ENCODE data around the gene NYAP1.
"Not testable (repeated sequence)": the region's sequence is repeated elsewhere in the genome, so short reads cannot be mapped to it uniquely, and the experiment has no call there.

The NYAP1 gene

DNA sequence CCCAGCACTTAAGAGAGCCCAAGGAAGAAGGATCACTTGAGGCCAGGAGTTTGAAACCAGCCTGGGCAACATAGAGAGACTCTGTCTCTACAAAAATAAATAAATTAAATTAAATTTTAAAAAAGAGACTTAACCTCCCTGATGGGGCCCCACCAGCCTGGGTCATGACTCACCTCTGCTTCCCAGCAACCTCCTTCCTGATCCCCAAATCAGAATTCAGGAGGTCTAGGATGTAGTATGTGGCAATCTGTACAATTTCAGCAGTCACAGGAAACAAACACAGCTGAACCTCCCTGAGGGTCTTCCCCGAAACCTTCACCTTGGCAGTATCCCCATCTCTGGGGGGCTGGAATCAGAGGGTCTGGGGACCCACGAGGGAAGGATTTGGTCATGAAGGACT lies 37.7 kb upstream of the NYAP1 start:
- Histone ChIP-seq H3K27me3 (no peaks in the 10 kb centered on the region), H3K27ac (no peak overlapping the region), H3K9me3 (no peaks in the 10 kb centered on the region), H3K4me3 (no peak overlapping the region), H3K36me3 (no peaks in the 10 kb centered on the region), H3K4me1 (peaks cover 0 to 12% (median 7%) of the 10 kb centered on the region in 4 donors)
- TF ChIP-seq, protein P1, sequence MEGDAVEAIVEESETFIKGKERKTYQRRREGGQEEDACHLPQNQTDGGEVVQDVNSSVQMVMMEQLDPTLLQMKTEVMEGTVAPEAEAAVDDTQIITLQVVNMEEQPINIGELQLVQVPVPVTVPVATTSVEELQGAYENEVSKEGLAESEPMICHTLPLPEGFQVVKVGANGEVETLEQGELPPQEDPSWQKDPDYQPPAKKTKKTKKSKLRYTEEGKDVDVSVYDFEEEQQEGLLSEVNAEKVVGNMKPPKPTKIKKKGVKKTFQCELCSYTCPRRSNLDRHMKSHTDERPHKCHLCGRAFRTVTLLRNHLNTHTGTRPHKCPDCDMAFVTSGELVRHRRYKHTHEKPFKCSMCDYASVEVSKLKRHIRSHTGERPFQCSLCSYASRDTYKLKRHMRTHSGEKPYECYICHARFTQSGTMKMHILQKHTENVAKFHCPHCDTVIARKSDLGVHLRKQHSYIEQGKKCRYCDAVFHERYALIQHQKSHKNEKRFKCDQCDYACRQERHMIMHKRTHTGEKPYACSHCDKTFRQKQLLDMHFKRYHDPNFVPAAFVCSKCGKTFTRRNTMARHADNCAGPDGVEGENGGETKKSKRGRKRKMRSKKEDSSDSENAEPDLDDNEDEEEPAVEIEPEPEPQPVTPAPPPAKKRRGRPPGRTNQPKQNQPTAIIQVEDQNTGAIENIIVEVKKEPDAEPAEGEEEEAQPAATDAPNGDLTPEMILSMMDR (IDR thresholded peaks at IDR 0.05): no peak
- intact Hi-C loops (cut with DNase I; ENCODE audit: low total_unique reads): no loop called here
- no peak for DNase-seq

DNA sequence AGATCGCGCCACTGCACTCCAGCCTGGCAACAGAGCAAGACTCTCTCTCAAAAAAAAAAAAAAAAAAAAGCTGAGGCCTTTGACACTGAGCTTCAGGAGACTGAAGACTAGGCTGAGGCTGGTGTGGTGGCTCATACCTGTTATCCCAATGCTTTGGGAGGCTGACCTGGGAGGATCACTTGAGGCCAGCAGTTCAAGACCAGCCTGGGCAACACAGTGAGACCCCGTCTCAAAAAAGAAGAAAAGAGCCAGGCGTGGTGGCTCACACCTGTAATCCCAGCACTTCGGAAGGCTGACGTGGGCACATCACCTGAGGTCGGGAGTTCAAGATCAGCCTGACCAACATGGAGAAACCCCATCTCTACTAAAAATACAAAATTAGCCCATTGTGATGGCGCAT lies 36.4 kb upstream of the NYAP1 start:
- H3K36me3 ChIP-seq; H3K4me3 ChIP-seq; H3K27me3 ChIP-seq; H3K9me3 ChIP-seq; H3K27ac ChIP-seq; intact Hi-C loops (cut with DNase I; ENCODE audit: low total_unique reads); DNase-seq: not testable (repeated sequence)
- H3K4me1 ChIP-seq: peaks cover 0 to 12% (median 7%) of the 10 kb centered on the region in 4 donors

DNA sequence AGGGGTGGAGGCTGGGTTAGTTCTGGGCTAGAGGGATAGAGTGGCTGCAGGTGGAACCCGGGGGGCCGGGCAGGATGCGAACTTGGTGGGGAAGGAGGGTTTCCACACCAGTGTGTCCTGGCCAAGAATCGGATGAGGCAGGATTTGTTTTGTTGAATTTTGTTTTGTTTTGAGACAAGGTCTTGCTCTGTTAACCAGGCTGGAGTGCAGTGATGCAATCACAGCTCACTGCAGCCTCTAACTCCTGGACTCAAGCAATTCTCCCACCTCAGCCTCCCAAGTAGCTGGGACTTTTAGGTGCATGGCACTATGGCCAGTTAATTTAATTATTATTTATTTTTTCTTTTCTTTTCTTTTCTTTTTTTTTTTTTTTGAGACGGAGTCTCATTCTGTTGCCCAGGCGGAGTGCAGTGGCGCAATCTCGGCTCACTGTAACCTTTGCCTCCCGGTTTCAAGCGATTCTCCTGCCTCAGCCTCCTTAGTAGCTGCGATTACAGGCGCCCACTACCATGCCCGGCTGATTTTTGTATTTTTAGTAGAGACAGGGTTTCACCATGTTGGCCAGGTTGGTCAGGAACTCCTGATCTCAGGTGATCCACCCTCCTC lies 34.4 kb upstream of the NYAP1 start:
- no peak overlapping the region for H3K27ac ChIP-seq
- no peak overlapping the region for H3K4me3 ChIP-seq
- no peaks in the 10 kb centered on the region for H3K36me3 ChIP-seq
- H3K27me3 ChIP-seq: no peaks in the 10 kb centered on the region
- no peaks in the 10 kb centered on the region for H3K9me3 ChIP-seq
- no peak for DNase-seq
- peaks cover 0 to 12% (median 7%) of the 10 kb centered on the region in 4 donors for H3K4me1 ChIP-seq
- intact Hi-C loops (cut with DNase I; ENCODE audit: low total_unique reads): no loop called here
- TF ChIP-seq, protein P1 (IDR thresholded peaks at IDR 0.05): no peak

DNA sequence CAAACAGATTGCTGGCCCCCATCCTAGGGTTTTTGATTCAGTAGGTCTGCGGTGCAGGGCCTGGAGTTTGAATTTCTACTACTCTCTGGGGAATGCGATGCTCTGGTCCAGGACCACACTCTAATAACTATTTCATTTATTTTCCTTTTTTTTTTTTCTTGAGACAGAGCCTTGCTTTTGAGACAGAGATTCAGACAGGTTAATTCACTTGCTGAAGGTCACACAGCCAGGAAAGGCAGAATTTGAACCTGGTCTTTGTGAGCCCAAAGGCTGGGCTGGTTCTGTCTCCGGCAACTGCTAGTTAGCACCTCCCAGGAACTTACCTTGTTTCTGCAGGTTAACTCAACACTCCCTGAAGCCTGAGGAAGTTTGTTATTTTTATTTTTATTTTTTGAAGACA lies 31.2 kb upstream of the NYAP1 start:
- intact Hi-C loops (cut with DNase I; ENCODE audit: low total_unique reads): no loop called here
- H3K36me3 ChIP-seq: peaks cover 0 to 5% (median 0%) of the 10 kb centered on the region in 3 donors
- TF ChIP-seq, protein P1 (IDR thresholded peaks at IDR 0.05): no peak
- H3K27me3 ChIP-seq: no peaks in the 10 kb centered on the region
- DNase-seq: no peak
- no peaks in the 10 kb centered on the region for H3K9me3 ChIP-seq
- H3K4me1 ChIP-seq: peaks cover 0 to 12% (median 7%) of the 10 kb centered on the region in 4 donors
- no peak overlapping the region for H3K4me3 ChIP-seq
- no peak overlapping the region for H3K27ac ChIP-seq

DNA sequence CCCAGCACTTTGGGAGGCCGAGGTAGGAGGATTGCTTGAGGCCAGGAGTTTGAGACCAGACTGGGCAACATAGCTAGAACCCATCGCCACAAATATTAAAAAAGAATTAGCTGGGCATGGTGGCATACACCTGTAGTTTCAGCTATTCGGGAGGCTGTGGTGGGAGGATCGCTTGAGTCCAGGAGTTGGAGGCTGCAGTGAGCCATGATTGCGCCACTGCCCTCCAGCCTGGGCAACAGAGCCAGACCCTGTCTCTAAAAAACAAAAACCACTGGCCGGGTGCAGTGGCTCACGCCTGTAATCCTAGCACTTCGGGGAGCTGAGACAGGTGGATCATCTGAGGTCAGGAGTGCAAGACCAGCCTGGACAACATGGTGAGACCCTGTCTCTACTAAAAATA lies 29.9 kb upstream of the NYAP1 start:
- H3K36me3 ChIP-seq; DNase-seq; intact Hi-C loops (cut with DNase I; ENCODE audit: low total_unique reads); H3K27me3 ChIP-seq; H3K27ac ChIP-seq; H3K4me3 ChIP-seq; H3K9me3 ChIP-seq: not testable (repeated sequence)
- peaks cover 0 to 12% (median 7%) of the 10 kb centered on the region in 4 donors for H3K4me1 ChIP-seq

DNA sequence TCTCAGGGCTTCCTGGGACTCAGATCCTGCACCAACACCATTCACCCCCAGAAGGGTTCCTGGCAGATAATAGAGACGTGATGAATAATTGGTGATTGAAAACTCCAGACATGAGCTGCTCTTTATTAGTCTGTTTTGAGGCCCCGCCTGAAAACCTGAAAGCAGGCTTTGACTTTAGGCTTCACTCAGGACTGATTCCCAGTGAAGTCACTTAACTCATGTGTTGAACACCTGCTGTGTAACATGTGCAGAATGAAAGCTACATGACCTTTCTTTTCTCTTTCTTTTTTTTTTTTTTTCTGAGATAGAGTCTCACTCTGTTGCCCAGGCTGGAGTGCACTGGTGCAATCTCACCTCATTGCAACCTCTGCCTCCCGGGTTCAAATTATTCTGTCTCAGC lies 28.5 kb upstream of the NYAP1 start:
- TF ChIP-seq, protein P1 (IDR thresholded peaks at IDR 0.05): no peak
- H3K4me1 ChIP-seq: peaks cover 0 to 8% (median 6%) of the 10 kb centered on the region in 4 donors
- no peaks in the 10 kb centered on the region for H3K9me3 ChIP-seq
- no peak overlapping the region for H3K4me3 ChIP-seq
- peaks cover 0 to 5% (median 0%) of the 10 kb centered on the region in 3 donors for H3K36me3 ChIP-seq
- intact Hi-C loops (cut with DNase I; ENCODE audit: low total_unique reads): no loop called here
- no peaks in the 10 kb centered on the region for H3K27me3 ChIP-seq
- DNase-seq: no peak
- H3K27ac ChIP-seq: no peak overlapping the region

DNA sequence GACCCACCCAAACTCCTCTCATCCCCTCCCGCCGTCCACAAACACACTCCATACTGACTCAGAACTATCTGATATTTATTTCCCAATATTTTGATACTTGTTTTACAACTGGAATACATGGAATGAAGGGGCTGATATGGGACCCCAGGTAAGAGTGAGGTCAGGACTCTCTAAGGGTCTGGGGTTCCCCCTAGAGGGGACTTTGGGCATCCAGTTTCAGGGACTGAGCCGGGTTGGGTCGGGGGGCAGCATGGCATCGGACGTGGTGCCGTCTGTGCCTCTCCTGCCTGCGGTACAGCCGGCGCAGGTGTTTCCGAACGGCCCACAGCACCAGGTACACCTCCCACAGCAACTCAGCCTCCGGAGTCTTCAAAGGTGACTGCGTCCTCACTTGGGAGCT lies 27.2 kb upstream of the NYAP1 start:
- no peaks in the 10 kb centered on the region for H3K27me3 ChIP-seq
- H3K4me1 ChIP-seq: no peaks in the 10 kb centered on the region
- TF ChIP-seq, protein P1 (IDR thresholded peaks at IDR 0.05): no peak
- H3K4me3 ChIP-seq: no peak overlapping the region
- no peaks in the 10 kb centered on the region for H3K9me3 ChIP-seq
- H3K27ac ChIP-seq: no peak overlapping the region
- no peak for DNase-seq
- intact Hi-C loops (cut with DNase I; ENCODE audit: low total_unique reads): no loop called here
- peaks cover 0 to 13% (median 7%) of the 10 kb centered on the region in 3 donors for H3K36me3 ChIP-seq

All from tibial artery (tissue), 4 donors.